ENCODE data around the gene CAT.

The CAT gene

GRCh38 chr11:34461215-34461614 is 22.5 kb downstream of the CAT start:
- DNase-seq: no peak

DNA sequence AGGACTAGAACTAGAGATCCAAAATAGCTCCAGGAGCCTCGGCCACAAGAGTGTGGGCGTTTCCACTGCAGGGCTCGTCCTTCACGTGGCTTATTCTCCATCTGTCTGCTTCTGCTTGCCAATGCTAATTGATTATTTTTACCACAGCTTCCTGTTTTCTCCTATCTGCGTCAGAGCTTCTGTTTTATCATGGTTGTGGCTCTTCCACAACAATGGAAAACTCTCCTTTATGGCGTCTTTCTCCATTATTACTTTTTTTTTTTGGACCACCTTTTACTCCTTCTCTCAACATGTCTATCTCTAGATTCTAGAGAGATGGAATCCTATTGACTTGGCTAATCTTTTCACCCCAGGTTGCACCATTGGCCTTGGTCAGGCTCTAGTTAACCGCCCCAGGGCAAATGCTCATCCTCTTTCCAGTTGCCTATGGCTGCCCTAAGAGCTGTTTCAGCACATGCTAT is 25.9 kb downstream of the CAT start:
- no peak for DNase-seq

- DNase-seq: no peak
Observed at GRCh38 chr11:34466802-34467488, 28.2 kb downstream of the CAT start.

DNA sequence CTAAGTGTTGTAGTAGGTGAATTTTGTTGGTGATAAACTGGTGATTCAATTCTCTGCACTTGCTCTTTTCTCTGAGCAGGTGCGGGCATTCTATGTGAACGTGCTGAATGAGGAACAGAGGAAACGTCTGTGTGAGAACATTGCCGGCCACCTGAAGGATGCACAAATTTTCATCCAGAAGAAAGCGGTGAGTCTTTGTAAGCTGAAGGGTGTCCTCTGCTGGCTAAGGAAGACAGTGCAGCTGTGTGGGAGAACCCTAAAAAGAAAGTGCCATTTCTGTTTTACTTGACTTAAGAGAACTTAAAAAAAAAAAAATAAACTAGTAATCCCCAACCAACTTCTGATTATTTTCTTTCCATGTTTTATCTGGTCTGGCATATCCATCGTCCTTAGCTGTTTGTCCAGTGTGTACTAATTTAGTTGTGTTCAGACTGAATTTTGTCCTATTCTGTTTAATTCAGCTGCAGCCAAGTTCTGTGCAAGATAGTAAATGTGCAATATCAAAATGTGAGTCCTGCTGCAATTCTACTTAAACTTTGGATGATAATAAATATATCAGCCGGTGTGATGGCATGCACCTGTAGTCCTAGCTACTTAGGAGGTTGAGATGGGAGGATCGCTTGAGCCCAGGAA is 29.6 kb downstream of the CAT start:
- peak in 4 of 6 experiments; percentile 10 to 25 (median 15) for DNase-seq

DNA sequence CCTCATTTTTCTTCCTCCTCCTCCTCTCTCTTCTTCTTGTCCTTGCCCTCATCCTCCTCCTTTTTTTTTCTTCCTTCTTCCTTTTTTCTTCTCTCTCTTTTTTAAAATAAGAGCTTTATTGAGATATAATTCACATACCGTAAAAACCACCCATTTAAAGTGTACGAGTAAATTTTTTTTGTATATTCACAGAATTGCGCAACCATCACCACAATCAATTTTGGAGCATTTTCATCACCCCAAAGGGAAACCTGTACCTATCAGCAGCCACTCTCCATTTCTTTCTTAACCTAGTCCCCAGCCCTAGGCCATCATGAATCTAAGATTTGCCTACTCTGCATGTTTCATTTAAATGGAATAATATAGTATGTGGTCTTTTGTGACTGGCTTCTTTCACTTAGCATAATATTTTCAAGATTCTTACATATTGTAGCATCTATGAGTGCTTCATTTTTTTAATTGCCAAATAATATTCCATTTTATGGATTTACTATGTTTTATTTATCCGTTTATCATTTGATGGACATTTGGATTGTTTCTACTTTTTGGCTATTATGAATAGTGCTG is 35.0 kb downstream of the CAT start:
- DNase-seq: no peak

DNA sequence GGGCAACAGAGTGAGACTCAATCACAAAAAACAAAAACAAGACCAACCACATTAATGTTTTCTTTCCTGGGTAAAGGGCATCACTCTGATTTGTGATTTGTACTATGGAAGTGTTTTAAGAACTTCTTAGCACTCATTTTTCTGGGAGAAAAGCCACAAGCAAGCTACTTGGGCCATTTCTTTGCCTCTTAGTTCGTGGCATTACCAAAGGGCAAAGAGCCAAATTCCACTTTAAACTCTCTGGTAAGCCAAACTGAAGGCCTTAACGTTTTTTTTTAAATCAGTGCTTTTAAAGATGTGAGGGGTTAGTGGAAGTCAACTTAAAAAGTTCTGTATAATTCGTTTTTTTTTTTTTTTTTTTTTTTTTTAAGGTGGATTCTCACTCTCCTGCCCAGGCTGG is 36.9 kb downstream of the CAT start:
- no peak for DNase-seq

DNA sequence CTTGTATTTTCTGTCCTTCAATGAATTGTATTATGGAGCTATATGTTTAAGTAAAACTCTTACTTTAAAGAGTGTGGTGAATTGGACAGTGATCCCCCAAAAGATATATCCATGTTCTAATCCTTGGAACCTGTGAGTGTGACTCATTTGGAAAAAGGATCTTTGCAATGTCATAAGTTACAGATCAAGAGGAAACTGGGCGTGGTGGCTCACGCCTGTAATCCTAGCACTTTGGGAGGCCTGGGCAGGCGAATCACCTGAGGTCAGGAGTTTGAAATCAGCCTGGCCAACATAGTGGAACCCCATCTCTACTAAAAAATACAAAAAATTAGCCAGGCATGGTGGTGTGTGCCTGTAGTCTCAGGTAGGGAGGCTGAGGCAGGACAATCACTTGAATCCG is 38.1 kb downstream of the CAT start:
- no peak for DNase-seq

DNA sequence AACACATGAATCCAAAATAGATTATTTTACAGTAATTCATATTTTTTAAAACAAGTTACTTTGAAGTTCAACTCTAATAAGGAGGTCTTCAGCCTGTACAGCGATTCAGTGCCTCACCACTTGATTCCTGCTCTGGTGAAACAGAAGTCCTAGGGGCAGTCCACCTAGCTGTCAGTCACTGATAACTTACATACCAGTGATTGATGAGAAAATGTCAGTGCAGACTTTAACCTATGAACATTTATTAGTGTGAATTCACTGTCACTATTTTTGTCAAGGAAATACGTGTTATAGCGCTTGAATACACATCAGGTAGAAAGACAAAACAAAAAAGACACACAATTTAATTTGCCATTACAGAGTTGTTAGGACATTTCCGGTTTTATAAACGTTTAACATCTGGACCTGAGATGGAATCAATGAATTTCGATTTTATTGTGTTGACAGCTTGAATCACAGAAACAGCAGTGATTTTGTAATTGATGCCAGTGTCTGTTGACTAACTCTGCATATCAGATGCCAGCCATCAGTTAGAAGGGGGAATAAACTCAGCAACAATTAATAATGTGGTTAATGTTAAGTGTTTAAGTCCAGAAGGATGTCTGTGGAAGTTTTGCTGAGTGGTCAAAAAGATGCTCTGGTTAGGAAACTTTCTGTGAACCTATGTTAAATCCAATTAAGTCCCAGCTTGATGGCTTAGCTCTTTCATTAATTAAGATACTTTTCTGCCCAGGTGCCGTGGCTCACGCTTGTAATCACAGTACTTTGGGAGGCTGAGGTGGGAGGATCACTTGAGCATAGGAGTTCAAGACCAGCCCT is 40.3 kb downstream of the CAT start:
- DNase-seq: no peak

DNA sequence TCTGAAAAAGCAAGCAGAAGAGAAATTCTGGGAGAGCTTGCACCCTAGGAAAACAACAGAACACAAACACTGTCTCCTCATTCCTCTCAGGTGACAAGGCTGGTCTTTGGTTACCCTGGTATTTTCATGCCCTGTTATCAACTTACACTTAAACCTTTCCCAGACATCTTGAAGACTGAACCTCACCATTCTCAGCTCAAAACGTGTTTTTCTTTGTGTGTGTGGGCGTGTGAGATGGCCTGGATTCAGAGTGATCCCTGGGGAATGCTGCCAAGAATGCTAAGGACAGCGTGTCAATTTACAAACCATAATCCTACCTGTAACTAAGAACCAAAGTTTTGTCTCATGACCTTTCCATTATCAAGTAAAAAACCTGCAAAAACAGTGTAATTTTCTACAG is 41.6 kb downstream of the CAT start:
- no peak for DNase-seq

GRCh38 chr11:34481307-34481706 is 42.6 kb downstream of the CAT start:
- no peak for DNase-seq

DNA sequence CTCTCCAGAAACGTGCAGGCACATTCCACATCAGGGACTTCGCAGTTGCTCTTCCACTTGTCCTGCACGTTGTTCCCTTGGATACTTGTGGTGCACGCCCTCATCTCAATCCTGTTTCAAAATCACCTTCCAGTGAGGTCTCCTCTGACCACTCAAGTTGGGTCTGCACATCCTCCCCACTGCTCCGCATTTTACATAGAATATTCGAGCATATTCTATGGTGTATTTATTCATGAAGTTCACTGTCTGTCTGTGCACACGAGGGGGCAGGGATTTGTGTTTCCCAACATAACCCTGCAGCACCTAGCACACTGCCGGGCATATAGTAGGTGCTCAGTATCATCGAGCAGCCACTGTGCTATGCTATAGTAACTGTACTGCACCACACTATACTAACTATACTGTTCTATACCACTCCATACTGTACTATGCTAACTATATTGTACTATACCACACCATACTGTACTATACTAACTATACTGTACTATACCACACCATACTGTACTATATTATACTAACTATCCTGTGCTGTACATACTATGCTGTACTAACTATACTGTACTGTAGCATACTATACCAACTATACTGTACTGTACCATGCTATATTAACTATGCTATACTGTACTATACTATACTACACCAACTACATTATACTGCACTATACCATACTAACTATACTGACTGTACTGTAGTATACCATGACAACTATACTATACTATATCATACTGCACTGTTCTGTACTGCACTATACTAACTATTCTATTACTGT is 44.6 kb downstream of the CAT start:
- no peak for DNase-seq

GRCh38 chr11:34487430-34487829 is 48.7 kb downstream of the CAT start:
- DNase-seq: no peak

DNA sequence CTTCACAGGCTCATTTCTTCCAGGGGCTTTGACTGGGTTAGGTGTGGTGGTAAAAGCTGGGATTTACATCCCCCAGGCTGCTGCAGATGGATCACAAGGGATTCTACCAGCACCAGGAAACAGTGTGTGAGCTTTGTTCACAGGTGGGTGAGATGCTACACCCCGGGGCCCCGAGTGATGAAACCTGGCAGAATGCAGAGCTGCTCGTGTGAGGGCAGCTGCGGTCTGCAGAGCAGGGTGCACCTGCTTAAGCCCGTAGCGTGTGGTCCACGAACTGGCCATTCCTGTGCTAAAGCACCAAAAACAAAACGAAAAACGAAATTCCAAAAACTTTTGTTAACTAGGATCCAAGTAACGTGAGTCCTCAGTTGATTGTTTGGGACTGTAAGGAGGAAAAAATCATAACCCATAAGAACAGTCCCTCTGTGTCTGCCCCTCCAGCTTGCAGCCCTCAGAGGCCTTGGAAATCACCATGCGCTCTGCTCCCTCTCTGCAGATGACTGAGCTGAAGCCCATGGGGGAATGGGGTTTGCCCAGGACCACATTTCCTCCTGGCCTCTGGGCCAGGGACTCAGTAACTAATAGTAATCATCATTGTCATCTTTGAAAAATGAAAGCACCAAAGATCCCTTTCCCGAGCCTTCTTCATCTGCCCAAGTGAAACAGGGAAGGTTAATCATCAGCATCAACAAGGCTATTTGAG is 50.3 kb downstream of the CAT start:
- no peak for DNase-seq

GRCh38 chr11:34490304-34490703 is 51.6 kb downstream of the CAT start:
- no peak for DNase-seq

DNA sequence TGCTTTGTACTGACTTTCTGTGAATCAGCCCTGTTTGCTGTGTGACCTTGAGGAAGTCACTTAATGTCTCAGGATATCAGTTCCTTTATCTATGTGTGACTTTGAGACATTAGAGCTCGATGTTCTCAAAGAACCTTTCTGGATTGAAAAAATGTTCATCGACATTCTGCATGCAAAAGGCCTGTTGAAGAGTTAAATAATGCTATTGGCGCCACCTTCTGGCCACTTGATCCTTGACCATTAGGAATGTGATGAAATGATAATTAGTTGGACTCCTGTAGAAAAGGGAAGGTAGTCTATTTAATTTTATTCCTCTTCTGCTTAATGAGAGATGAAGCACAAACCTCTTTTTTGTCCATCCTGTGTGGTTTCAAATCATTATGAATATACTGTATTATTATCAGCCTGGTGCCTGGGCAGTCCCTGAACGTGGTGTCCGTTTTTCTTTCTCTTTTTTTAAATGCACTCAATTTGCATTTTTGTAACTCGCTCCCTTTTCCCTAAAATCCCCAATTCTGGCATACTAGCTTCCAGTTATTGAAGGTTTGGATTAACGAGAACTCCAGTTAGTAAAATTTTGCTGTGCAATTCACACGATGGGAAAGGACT is 54.2 kb downstream of the CAT start:
- peak in 3 of 6 experiments; percentile 7 to 17 (median 8) for DNase-seq

DNA sequence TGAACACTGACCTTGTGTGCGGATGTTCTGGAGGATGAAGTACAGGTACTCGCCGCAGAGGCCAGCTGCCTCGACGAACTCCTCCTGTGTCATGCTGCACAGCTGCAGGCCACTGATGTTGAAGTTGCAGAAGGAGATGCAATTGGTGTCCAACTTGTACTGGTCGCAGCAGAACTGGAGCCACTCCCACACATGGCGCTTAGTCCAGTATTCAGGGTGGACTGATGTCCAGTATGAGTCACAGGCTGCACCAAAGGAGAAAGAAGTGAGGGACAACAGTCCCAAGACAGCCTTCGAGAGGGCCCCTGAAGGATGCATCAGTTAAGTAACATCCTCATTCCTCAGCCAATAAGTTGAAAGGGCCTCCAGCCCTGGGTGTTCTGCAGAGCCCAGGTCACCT is 54.7 kb downstream of the CAT start:
- DNase-seq: no peak

DNA sequence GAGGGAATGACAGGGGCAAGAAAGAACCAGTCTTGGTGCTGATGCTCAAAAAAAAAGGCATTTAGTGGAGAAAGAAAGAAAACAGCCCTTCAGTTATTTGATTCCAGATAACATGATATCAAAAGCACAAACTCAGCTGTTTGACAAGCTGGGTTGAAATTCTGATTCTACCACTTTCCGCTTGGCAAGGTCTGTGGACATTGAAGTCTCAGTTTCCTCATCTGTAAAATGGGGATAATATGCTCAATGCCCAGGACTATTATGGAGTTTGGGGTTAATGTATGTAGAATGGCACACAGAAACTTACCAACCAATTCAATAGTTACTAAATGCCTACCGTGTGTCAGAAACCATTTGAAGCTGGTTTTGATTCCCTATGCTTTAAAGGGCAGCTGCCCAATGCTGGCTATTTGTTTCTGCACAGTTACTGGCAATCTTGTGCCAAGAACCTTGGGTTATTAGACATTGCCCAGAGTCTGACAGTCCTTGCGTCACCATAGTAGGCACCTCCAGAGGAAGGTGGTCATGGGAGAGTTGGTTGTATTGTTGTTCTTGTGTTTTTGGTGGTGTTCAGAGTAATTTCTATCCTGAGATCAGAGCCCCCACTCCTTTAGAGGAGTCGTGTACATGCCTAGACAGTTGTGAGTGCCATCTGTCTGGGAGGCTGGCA is 55.3 kb downstream of the CAT start:
- DNase-seq: no peak

- DNase-seq: no peak
Observed at GRCh38 chr11:34495239-34495723, 56.5 kb downstream of the CAT start.

DNA sequence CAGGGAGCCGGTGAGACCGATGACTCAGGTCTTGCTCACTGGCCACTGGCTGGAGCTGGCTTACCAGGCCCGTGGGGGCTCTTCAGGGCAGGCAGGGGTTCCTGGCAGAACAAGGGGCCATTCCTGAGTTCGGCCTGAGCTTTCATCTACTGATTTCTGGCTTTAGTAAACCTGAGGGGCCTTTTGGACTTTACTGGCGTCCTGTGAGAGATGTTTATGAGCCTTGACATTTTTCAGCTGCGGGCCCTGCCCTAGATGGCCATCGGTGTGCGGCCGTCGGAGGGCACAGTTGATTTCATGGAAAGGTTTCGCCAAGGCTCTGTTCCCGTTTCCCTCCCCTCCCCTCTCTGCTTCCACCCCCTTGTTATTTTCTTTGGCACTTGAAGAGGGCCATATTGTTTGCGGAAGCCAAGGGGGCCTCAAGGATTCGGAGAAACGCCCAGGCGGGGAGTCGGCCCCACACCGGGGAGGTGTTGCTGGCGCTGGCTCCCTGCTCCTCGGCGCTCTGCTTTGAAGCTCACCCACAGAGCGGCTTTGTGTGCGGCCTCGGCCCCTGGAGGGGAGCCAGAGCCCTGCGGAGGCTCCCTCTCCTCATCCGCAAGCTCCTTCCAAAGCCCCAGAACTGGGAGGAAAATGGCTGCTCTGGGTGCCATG is 57.1 kb downstream of the CAT start:
- DNase-seq: no peak
